A204.1 (cell line): ENCODE measurements around the gene RALGAPA1.
"Not testable (repeated sequence)": the region's sequence is repeated elsewhere in the genome, so short reads cannot be mapped to it uniquely, and the experiment has no call there.

Experiments
- FAIRE-seq: peaks from 2 replicates; lab custom pipeline; 2012; peaks lifted over from hg19 to GRCh38; lab: Jason Lieb, UNC

The RALGAPA1 gene

GRCh38 chr14:35821564-35822411 lies 12.7 kb upstream of the RALGAPA1 start:
- no peak for FAIRE-seq

- no peak for FAIRE-seq
Measured at GRCh38 chr14:35819591-35820540, 10.8 kb upstream of the RALGAPA1 start.

GRCh38 chr14:35818346-35819115 lies 9.4 kb upstream of the RALGAPA1 start:
- FAIRE-seq, result peak; percentile 87

GRCh38 chr14:35814371-35815005 lies 5.4 kb upstream of the RALGAPA1 start:
- peak; percentile 61 for FAIRE-seq

- no peak for FAIRE-seq
Measured at GRCh38 chr14:35810963-35811362, 1.9 kb upstream of the RALGAPA1 start.

- no peak for FAIRE-seq
Measured at GRCh38 chr14:35809597-35809996, 502 bp upstream of the RALGAPA1 start.

GRCh38 chr14:35808076-35808637 lies 938 bp downstream of the RALGAPA1 start:
- FAIRE-seq, result no peak

- FAIRE-seq, result no peak
Measured at GRCh38 chr14:35807131-35807961, 1.7 kb downstream of the RALGAPA1 start.

- FAIRE-seq, result no peak
Measured at GRCh38 chr14:35806006-35806907, 2.8 kb downstream of the RALGAPA1 start.

GRCh38 chr14:35797796-35798195 lies 11.3 kb downstream of the RALGAPA1 start:
- no peak for FAIRE-seq

- no peak for FAIRE-seq
Measured at GRCh38 chr14:35789651-35790050, 19.4 kb downstream of the RALGAPA1 start.

GRCh38 chr14:35786856-35787255 lies 22.2 kb downstream of the RALGAPA1 start:
- FAIRE-seq, result no peak

- FAIRE-seq, result no peak
Measured at GRCh38 chr14:35783699-35784098, 25.4 kb downstream of the RALGAPA1 start.

- FAIRE-seq, result no peak
Measured at GRCh38 chr14:35779368-35779767, 29.7 kb downstream of the RALGAPA1 start.

GRCh38 chr14:35777550-35777949 lies 31.5 kb downstream of the RALGAPA1 start:
- not testable (repeated sequence) for FAIRE-seq

- peak; percentile 41 for FAIRE-seq
Measured at GRCh38 chr14:35776823-35777222, 32.3 kb downstream of the RALGAPA1 start.

GRCh38 chr14:35776085-35776484 lies 33.0 kb downstream of the RALGAPA1 start:
- FAIRE-seq, result not testable (repeated sequence)

- no peak for FAIRE-seq
Measured at GRCh38 chr14:35766700-35767082, 42.4 kb downstream of the RALGAPA1 start.

- FAIRE-seq, result no peak
Measured at GRCh38 chr14:35766036-35766699, 42.9 kb downstream of the RALGAPA1 start.
